Gastrocnemius medialis (tissue), 4 donors: ENCODE measurements around the gene DNM3.

Experiments
- POLR2A ChIP-seq, 2 donors: fragments of 450-650 bp; IDR thresholded peaks; one replicate each; pipeline ENCODE4 v1.6.1; 2017; ENCODE audit warnings: antibody characterized with exemption in 2 of 2, mild to moderate bottlenecking in 2 of 2, moderate library complexity in 2 of 2
- TF ChIP-seq, protein P1 (sequence below), 5 experiments: fragments of 450-650 bp in 3 of 5; fragments of 200-600 bp in 2 of 5; sonication (generic) in 2 of 5; IDR thresholded peaks in 4 of 5; conservative IDR thresholded peaks in 1 of 5; 1 replicate in 4 of 5; 2 replicates in 1 of 5; pipeline ENCODE4 v1.5.1; 2016 to 2019; ENCODE audit warnings: antibody characterized with exemption in 5 of 5, mild to moderate bottlenecking in 3 of 5, moderate library complexity in 3 of 5

DNA sequence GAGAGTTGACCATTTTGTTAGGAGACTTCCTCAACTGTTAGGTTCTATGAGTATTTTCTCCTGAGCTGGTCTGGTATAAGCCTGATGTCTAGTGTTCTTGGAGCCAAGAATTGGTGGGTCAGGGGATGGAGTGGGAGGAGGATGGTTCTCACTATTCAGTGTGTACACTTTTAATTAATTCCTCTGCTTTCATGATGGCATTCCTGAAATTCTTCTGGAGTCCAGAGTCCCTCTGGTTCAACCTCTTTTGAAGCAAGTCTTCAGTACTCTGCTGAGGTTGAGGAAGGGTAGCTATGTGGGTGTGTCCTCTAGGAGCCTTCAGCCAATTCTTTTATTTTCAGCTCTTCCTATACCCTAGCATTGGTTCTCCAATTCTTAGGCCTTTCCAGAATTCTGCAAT is 149.1 kb downstream of the DNM3 start:
- TF ChIP-seq, protein P1, sequence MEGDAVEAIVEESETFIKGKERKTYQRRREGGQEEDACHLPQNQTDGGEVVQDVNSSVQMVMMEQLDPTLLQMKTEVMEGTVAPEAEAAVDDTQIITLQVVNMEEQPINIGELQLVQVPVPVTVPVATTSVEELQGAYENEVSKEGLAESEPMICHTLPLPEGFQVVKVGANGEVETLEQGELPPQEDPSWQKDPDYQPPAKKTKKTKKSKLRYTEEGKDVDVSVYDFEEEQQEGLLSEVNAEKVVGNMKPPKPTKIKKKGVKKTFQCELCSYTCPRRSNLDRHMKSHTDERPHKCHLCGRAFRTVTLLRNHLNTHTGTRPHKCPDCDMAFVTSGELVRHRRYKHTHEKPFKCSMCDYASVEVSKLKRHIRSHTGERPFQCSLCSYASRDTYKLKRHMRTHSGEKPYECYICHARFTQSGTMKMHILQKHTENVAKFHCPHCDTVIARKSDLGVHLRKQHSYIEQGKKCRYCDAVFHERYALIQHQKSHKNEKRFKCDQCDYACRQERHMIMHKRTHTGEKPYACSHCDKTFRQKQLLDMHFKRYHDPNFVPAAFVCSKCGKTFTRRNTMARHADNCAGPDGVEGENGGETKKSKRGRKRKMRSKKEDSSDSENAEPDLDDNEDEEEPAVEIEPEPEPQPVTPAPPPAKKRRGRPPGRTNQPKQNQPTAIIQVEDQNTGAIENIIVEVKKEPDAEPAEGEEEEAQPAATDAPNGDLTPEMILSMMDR (IDR thresholded peaks at IDR 0.05 in 4 of 5, conservative IDR thresholded peaks at IDR 0.05 in 1 of 5), result no peak
- TF ChIP-seq POLR2A (IDR thresholded peaks at IDR 0.05), result no peak
